Kidney (tissue), 14 donors: ENCODE results near the gene CCNK. TPM values are rescaled to one million over a fixed set of nuclear protein-coding genes. Genes with fewer than 3 reads are reported as not detected.

Experiments used
- DNase-seq, 5 donors: peaks; one replicate each; pipeline ENCODE4 v3.0.0-alpha.2; 2013 to 2020
- FAIRE-seq: peaks from 2 replicates; lab custom pipeline; 2012; peaks lifted over from hg19 to GRCh38; lab: Jason Lieb, UNC
- H3K27ac ChIP-seq, 2 donors: one replicate each; pipeline ENCODE4 v1.7.0; 2013; ENCODE audit warnings: low read depth in 2 of 2, low read length in 2 of 2, inconsistent platforms in 1 of 2
- H3K27me3 ChIP-seq: one replicate; pipeline ENCODE4 v1.7.1; 2013; ENCODE audit warnings: low read length, inconsistent platforms; ENCODE audit not compliant: control insufficient read depth, insufficient read depth
- H3K36me3 ChIP-seq, 3 donors: one replicate each; pipeline versions ENCODE4 v1.7.0 to v1.7.1; 2013; ENCODE audit warnings: low read length in 3 of 3, control low read depth in 1 of 3, inconsistent platforms in 1 of 3; ENCODE audit not compliant: insufficient read depth in 3 of 3, control insufficient read depth in 2 of 3
- H3K4me1 ChIP-seq, 3 donors: one replicate each; pipeline versions ENCODE4 v1.7.0 to v1.7.1; 2013; ENCODE audit warnings: low read length in 3 of 3, inconsistent platforms in 1 of 3, low read depth in 1 of 3; ENCODE audit not compliant: control insufficient read depth in 2 of 3, insufficient read depth in 2 of 3
- H3K4me3 ChIP-seq, 3 donors: one replicate each; pipeline versions ENCODE4 v1.7.0 to v1.8.1; 2013; ENCODE audit warnings: low read length in 3 of 3, control low read depth in 1 of 3, inconsistent platforms in 1 of 3
- H3K9ac ChIP-seq, 3 donors: one replicate each; pipeline versions ENCODE4 v1.7.0 to v1.7.1; 2013; ENCODE audit warnings: low read length in 3 of 3, control low read depth in 1 of 3, inconsistent platforms in 1 of 3
- H3K9me3 ChIP-seq, 3 donors: one replicate each; pipeline versions ENCODE4 v1.7.0 to v1.7.1; 2013; ENCODE audit warnings: low read length in 3 of 3, control low read depth in 1 of 3, inconsistent platforms in 1 of 3; ENCODE audit not compliant: control insufficient read depth in 2 of 3, insufficient read depth in 1 of 3
- intact Hi-C: fragments of 100-400 bp; cut with DNase I; formaldehyde crosslinking; loops from one replicate; pipeline ENCODE4 v1.11.1; 2022
- polyA plus RNA-seq: library from polyadenylated mRNA; stranded (reverse); fragments of 350-450 nt; fragmentation: Illumina TruSeq; extraction: RNeasy Lipid Tissue Mini Kit (QIAGEN cat#74804); gene quantifications from one replicate; pipeline ENCODE4 v1.2.3, GENCODE V29; 2014; ENCODE audit warnings: low read depth, low replicate concordance; ENCODE audit not compliant: insufficient read depth
- total RNA-seq: library from RNA; stranded (reverse); fragmentation: NEBNext Ultra II Directional; extraction: Animal tissue kit (Norgen Biotek cat#: 25700); gene quantifications from one replicate; pipeline ENCODE4 v1.2.1, GENCODE V29; 2021
- TF ChIP-seq, protein P1 (sequence below): IDR thresholded peaks from 3 replicates; pipeline ENCODE4 v1.5.1; 2012; ENCODE audit warnings: mild to moderate bottlenecking, moderate library complexity, borderline replicate concordance; ENCODE audit not compliant: insufficient read depth; ENCODE audit errors: extremely low read depth
- donor health status: control.
- donor health status: control.
- donor health status: control.
- donor health status: control.
- donor health status: control.
- donor health status: DM: yes; HTN: yes; CAD: no.
- donor health status: Normal renal cell carcinoma (clear cell type).

Gene CCNK
- total and polyA plus RNA-seq, 2 donors from 2014 or later = 12.8 to 40.6 TPM

DNA sequence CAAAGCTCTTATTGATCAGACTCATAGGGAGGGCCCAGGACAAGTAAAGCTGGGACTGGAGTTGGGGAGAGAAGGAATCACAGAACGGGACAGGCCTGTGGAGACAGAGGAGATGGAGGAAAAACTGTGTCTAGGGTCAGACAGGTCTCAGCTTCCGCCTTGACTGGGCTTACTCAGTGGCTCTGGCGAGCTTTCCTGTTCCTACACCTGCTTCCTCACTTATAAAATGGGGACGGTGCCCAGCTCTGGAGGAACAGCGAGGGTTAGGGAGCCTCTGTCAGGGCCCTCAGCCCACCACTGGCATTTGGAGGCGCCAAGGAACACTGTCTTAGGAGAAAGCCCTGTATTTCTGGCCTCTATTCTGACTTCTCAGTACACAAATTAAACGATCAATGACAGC is 35.3 kb upstream of the CCNK start:
- intact Hi-C loops = no loop called here
- no peak overlapping the region for H3K4me3 ChIP-seq
- H3K9me3 ChIP-seq = no peaks in the 10 kb centered on the region
- H3K27ac ChIP-seq = no peak overlapping the region
- H3K36me3 ChIP-seq = peaks cover 3 to 36% (median 24%) of the 10 kb centered on the region in 3 donors
- TF ChIP-seq, protein P1, sequence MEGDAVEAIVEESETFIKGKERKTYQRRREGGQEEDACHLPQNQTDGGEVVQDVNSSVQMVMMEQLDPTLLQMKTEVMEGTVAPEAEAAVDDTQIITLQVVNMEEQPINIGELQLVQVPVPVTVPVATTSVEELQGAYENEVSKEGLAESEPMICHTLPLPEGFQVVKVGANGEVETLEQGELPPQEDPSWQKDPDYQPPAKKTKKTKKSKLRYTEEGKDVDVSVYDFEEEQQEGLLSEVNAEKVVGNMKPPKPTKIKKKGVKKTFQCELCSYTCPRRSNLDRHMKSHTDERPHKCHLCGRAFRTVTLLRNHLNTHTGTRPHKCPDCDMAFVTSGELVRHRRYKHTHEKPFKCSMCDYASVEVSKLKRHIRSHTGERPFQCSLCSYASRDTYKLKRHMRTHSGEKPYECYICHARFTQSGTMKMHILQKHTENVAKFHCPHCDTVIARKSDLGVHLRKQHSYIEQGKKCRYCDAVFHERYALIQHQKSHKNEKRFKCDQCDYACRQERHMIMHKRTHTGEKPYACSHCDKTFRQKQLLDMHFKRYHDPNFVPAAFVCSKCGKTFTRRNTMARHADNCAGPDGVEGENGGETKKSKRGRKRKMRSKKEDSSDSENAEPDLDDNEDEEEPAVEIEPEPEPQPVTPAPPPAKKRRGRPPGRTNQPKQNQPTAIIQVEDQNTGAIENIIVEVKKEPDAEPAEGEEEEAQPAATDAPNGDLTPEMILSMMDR = no peak
- no peaks in the 10 kb centered on the region for H3K27me3 ChIP-seq
- no peaks in the 10 kb centered on the region for H3K4me1 ChIP-seq
- DNase-seq (no peak), FAIRE-seq (no peak)
- H3K9ac ChIP-seq = no peak overlapping the region

DNA sequence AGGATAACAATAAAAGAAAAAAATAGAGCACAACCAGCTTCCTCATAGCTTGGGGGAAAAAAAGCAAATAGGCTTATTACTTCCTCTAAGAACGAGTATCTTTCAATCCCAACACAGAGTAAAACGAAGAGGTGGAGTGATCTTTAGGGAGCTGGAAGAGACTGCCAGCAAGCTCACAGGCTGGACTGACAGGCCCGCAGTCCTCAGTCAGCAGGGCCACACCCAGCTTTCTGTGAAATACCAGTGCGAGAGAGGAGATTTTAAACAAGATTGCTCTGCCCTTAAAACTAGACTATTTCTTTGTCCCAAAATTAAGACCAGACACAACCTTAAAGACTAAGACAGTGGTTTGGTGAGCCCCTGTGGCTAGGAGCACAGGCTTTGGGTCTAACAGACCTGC is 33.5 kb upstream of the CCNK start:
- no peaks in the 10 kb centered on the region for H3K27me3 ChIP-seq
- H3K9me3 ChIP-seq = no peaks in the 10 kb centered on the region
- intact Hi-C loops = no loop called here
- FAIRE-seq (no peak), DNase-seq (no peak)
- H3K4me3 ChIP-seq = no peak overlapping the region
- H3K9ac ChIP-seq = no peak overlapping the region
- TF ChIP-seq, protein P1 = no peak
- peaks cover 0 to 3% (median 0%) of the 10 kb centered on the region in 3 donors for H3K4me1 ChIP-seq
- H3K27ac ChIP-seq = no peak overlapping the region
- peaks cover 3 to 32% (median 22%) of the 10 kb centered on the region in 3 donors for H3K36me3 ChIP-seq

DNA sequence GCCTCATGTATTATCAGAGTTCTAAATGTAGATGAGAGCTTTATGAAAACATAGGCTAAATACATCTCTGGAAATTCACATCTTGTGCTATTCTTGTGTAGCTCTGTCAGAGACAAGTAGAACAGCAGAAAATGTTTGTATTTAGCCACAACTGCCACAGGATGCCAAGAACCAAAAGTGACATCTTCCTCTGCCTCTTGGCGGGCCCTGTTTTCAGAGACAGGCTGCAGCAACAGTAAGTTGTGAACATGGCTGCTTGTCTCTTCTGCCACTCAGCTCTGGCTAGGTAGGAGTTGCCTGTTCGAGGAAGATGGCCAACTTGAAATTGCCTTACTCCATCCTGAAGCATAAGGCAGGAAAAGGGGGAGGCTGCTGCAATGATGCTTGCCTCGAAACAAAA is 30.9 kb upstream of the CCNK start:
- intact Hi-C loops = no loop called here
- no peak overlapping the region for H3K27ac ChIP-seq
- no peak overlapping the region for H3K4me3 ChIP-seq
- no peak overlapping the region for H3K9ac ChIP-seq
- TF ChIP-seq, protein P1 = no peak
- no peaks in the 10 kb centered on the region for H3K9me3 ChIP-seq
- peaks cover 3 to 39% (median 22%) of the 10 kb centered on the region in 3 donors for H3K36me3 ChIP-seq
- no peaks in the 10 kb centered on the region for H3K27me3 ChIP-seq
- H3K4me1 ChIP-seq = peaks cover 0 to 3% (median 0%) of the 10 kb centered on the region in 3 donors
- no peak for DNase-seq
- FAIRE-seq = no peak

DNA sequence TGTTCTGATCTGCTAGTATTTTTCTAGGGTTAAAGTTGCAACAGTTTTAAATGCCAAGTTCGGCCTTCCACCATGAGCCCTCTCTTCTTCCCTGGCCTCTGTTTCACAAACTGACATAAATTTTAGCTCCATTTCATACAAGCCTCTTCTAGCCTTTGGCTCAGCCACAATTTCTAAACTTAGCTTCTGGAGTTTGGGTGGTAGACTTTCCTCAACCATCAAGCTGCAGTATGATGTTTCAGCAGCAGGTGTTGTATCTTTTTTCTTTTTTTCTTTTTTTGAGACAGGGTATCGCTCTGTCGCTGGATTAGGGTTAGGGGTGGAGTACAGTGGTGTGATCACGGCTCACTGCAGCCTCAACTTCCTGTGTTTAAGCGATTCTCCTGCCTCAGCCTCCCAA is 30.0 kb upstream of the CCNK start:
- no peak for DNase-seq
- TF ChIP-seq, protein P1 = no peak
- H3K36me3 ChIP-seq = peaks cover 3 to 47% (median 23%) of the 10 kb centered on the region in 3 donors
- peaks cover 0 to 3% (median 0%) of the 10 kb centered on the region in 3 donors for H3K4me1 ChIP-seq
- H3K9me3 ChIP-seq = no peaks in the 10 kb centered on the region
- H3K4me3 ChIP-seq = no peak overlapping the region
- no peak for FAIRE-seq
- no peaks in the 10 kb centered on the region for H3K27me3 ChIP-seq
- no peak overlapping the region for H3K9ac ChIP-seq
- intact Hi-C loops = no loop called here
- H3K27ac ChIP-seq = no peak overlapping the region
